AG09309 (cell line): ENCODE measurements around the gene MARCHF4.

Source experiments
- DNase-seq: peaks from one replicate; pipeline ENCODE4 v3.0.0-alpha.2; 2010; ENCODE audit warnings: low read depth
- H3K4me3 ChIP-seq: 2 replicates; pipeline ENCODE4 v1.5.1; 2011; ENCODE audit warnings: mild to moderate bottlenecking, low read depth, low read length, moderate library complexity; ENCODE audit not compliant: control insufficient read depth
- TF ChIP-seq, protein P1 (sequence below): IDR thresholded peaks from 2 replicates; pipeline ENCODE4 v1.5.1; 2011; ENCODE audit warnings: mild to moderate bottlenecking, low read depth, low read length, inconsistent platforms; ENCODE audit not compliant: insufficient read depth, control insufficient read depth; ENCODE audit errors: missing control alignments

MARCHF4 gene

DNA sequence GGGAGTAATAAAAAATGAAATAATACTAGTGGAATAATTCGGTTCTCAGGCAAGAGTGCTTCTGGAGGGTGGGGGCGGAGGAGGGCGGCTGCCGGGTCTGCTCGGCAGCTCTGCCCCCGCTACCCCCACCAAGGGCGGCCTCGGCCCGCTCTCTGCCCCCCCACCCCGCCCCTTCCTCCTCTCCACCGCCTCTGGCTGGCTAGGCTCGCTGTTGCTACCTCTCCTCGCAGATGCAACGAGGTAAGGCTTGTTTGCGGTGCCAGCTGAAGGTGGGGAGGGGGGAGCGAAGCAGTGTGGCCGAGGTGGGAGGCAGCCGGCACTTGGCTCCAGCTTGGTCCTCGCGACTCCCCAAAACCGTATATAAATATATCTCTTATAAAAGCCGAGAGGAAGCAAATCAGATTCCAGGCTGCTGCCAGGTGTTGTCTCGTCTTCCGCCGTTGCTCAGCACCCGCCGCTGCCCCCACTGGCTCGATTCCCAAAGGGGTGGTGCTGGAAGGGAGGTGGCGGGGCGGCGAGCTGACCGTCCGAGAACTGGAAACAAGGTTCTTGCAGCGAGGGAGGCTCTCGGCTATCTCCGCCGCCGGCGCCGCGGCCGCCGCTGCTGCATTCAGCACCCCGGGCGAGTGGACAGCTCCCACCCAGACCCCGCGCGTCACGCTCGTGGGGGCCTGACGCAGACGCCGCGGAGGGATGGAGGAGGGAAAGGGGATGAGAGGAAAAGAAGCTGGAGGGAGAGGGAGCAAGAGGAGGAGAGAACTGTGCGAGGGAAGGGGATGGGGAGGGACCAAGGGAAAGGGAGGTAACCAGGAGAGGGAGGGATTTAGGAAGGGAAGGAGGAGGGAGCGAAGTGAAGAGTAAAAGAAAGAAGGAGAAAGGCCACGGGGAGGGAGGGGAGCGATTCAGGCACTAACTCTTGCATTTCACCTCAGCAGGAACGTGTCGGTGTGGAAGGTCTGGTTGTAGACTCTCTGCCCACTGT, at the start of gene MARCHF4:
TSS of gene MARCHF4 (minus strand) at position 763 of the 982 bp plus-strand sequence. CDS start 2,223 bp downstream, outside the sequence.
- no peak for DNase-seq
- peak within 1 kb of the TSS; percentile 84 for H3K4me3 ChIP-seq
- TF ChIP-seq, protein P1, sequence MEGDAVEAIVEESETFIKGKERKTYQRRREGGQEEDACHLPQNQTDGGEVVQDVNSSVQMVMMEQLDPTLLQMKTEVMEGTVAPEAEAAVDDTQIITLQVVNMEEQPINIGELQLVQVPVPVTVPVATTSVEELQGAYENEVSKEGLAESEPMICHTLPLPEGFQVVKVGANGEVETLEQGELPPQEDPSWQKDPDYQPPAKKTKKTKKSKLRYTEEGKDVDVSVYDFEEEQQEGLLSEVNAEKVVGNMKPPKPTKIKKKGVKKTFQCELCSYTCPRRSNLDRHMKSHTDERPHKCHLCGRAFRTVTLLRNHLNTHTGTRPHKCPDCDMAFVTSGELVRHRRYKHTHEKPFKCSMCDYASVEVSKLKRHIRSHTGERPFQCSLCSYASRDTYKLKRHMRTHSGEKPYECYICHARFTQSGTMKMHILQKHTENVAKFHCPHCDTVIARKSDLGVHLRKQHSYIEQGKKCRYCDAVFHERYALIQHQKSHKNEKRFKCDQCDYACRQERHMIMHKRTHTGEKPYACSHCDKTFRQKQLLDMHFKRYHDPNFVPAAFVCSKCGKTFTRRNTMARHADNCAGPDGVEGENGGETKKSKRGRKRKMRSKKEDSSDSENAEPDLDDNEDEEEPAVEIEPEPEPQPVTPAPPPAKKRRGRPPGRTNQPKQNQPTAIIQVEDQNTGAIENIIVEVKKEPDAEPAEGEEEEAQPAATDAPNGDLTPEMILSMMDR = no peak

- no peak for DNase-seq
- H3K4me3 ChIP-seq = no peak overlapping the region
- TF ChIP-seq, protein P1 = no peak
Observed at GRCh38 chr2:216420367-216421101, 48.3 kb upstream of the MARCHF4 start.

DNA sequence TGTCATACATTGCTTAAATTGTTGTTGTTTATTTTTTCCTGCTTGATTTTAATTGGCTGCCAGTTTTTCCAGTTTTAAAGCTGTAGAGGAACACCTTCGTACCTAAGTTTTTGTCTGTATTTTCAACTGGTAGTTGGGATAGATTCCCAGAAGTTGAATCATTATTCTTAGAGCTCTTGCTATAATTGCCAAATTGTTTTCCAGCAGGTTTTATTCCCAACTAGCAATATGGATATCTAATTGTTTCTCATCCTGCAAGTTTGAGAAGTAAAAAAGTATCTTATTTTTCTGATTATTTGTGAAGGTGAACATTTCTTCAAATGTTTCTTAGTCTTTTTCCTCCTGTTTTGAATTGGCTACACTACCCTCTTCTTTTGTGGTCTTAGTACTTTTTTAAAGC, 46.7 kb upstream of the MARCHF4 start:
- TF ChIP-seq, protein P1 = no peak
- no peak overlapping the region for H3K4me3 ChIP-seq
- no peak for DNase-seq

GRCh38 chr2:216416571-216417307, 44.5 kb upstream of the MARCHF4 start:
- DNase-seq = no peak
- TF ChIP-seq, protein P1 = no peak
- no peak overlapping the region for H3K4me3 ChIP-seq

DNA sequence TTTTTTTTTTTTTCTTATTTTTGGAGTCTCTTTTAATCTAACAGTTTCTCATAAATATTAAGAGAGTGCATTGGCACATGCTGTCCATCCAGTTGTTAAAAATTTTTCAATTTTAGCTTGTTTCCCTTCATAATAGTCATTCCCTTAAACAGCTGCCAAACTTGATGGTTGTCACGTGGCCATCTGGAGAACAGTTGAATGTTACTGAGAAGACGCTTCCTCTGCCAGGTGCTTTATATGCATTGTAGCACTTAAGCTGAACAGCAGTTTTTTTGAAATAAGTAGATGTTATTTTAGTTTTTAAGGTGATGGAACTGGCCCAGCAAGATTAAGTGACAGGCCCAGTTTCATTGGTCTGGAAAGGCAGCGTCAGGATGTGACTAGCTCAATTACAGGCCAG, 43.3 kb upstream of the MARCHF4 start:
- H3K4me3 ChIP-seq = no peak overlapping the region
- TF ChIP-seq, protein P1 = no peak
- DNase-seq = no peak

DNA sequence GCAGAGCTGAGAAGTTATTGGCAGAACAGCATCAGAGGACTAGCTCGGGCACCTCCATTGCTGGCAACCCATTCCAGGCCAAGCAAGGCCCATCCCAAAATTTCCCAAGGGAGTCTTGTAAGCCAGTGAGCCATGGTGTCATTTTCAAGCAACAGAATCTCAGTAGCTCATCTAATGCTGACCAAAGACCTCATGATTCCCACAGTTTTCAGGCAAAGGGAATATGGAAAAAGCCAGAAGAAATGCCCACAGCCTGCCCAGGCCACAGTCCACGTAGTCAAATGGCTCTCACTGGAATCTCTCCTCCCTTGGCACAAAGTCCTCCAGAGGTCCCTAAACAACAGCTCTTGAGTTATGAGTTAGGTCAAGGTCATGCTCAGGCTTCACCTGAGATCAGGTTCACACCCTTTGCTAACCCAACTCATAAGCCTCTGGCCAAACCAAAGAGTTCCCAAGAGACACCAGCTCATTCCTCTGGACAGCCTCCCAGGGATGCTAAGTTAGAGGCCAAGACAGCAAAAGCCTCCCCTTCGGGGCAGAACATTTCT, 42.6 kb upstream of the MARCHF4 start:
- H3K4me3 ChIP-seq = no peak overlapping the region
- TF ChIP-seq, protein P1 = no peak
- DNase-seq = no peak
